ENCODE measurements around the gene CLHC1. TPM values are rescaled to one million over a fixed set of nuclear protein-coding genes. Genes with fewer than 3 reads are reported as not detected.
"Not testable (repeated sequence)": the region's sequence is repeated elsewhere in the genome, so short reads cannot be mapped to it uniquely, and the experiment has no call there.

Gene CLHC1
- total RNA-seq (2014; rRNA removed) = 2.4 and 3.0 TPM in 2 replicates
- polyA plus RNA-seq (2012) = 1.8 TPM

DNA sequence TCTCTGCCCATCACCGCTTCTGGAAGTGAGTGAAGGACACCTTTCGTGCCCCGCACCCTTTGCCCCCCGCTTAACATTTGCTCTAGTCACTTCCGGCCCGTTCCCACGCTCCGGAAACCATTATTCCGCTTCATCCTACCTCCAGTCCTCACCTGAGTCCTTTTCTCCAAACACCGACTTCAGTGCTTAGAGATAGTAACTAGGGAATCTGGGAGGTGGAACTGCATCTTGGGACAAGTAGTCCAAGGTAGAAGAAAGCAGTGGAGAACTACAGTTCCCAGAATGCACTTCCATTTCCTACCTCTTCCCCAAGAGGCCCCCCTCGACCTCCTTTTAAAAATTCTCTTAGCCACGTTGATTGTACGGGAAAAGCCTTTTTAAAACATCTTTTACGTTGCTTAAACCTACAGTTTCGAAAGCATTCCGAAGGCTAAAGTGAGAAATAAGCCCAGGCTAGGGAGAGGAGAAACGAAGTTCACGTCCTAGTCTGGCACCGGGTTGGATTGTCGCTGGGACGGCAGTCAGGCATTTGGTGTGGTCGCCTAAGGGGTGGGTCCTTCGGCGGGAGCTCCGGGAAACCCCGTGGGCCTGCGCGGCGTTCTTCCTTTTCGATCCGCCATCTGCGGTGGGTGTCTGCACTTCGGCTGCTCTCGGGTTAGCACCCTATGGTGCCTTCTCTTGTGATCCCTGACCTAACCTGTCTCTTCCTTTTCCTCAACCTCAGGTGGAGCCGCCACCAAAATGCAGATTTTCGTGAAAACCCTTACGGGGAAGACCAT lies at the start of gene CLHC1, which contains the start of gene RPS27A:
CLHC1 (minus strand) TSS at position 210 of the 779 bp plus-strand sequence. CDS start 9,882 bp downstream, outside the sequence.
RPS27A (plus strand) TSS at position 605 of the 779 bp plus-strand sequence; CDS start at position 742, 137 bp downstream.
- DNase-seq (ENCODE audit: low read depth) = peak; percentile 93

GRCh38 chr2:55280851-55281546 lies 48.9 kb upstream of the CLHC1 start:
- not testable (repeated sequence) for DNase-seq (ENCODE audit: low read depth)

- not testable (repeated sequence) for DNase-seq (ENCODE audit: low read depth)
Observed at GRCh38 chr2:55279859-55280424, 47.8 kb upstream of the CLHC1 start.

DNA sequence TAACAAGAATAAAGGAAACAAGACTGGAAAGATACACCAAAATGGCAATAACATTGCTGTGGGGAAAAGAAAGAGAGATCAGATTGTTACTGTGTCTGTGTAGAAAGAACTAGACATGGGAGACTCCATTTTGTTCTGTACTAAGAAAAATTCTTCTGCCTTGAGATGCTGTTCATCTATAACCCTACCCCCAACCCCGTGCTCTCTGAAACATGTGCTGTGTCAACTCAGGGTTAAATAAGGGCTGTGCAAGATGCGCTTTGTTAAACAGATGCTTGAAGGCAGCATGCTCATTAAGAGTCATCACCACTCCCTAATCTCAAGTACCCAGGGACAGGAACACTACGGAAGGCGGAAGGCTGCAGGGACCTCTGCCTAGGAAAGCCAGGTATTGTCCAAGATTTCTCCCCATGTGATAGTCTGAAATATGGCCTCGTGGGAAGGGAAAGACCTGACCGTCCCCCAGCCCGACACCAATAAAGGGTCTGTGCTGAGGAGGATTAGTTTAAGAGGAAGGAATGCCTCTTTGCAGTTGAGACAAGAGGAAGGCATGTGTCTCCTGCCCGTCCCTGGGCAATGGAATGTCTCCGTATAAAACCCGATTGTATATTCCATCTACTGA lies 47.2 kb upstream of the CLHC1 start:
- not testable (repeated sequence) for DNase-seq (ENCODE audit: low read depth)

GRCh38 chr2:55277310-55277709 lies 45.2 kb upstream of the CLHC1 start:
- no peak for DNase-seq (ENCODE audit: low read depth)

GRCh38 chr2:55274346-55274745 lies 42.3 kb upstream of the CLHC1 start:
- not testable (repeated sequence) for DNase-seq (ENCODE audit: low read depth)

- peak; percentile 18 for DNase-seq (ENCODE audit: low read depth)
Observed at GRCh38 chr2:55269645-55269990, 37.5 kb upstream of the CLHC1 start.

DNA sequence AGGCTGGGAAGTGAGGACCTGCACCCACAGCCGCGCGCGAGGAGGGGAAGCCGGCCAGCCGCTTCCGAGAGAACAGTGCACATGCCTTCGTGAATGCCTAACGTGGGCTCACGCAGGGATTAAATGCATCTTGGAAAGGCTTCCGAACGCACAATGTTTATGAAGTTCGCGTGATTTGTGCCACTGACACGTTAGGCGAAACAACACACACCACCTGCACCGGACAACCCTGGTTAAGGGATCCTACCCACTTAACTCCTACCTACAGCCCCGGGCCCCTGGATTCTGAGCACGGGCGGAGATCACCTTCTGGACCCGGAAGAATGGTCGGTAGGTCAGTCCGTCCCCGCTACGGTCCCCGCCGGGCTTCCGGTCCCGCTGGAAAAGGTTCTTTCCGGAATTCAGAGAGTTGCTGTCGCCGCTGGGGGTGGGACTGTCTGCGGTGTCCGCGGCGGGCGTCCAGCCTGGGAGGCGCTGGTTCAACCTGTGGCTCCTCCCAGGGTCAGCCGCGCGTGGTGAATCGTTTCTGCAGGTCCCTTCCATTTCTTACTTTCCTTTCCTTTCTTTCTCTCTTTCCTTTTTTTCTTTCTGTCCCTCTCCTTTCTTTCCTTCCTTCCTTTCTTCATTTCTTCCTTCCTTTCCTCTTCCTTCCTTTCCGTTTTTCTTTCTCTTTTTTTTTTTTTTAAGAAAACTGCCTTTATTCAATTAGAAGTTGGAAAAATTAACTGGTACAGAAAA lies 37.0 kb upstream of the CLHC1 start, which contains the start of gene MTIF2:
MTIF2 (minus strand) TSS at position 325 of the 738 bp plus-strand sequence. CDS start 5,373 bp downstream, outside the sequence.
- peak; percentile 92 for DNase-seq (ENCODE audit: low read depth)

DNA sequence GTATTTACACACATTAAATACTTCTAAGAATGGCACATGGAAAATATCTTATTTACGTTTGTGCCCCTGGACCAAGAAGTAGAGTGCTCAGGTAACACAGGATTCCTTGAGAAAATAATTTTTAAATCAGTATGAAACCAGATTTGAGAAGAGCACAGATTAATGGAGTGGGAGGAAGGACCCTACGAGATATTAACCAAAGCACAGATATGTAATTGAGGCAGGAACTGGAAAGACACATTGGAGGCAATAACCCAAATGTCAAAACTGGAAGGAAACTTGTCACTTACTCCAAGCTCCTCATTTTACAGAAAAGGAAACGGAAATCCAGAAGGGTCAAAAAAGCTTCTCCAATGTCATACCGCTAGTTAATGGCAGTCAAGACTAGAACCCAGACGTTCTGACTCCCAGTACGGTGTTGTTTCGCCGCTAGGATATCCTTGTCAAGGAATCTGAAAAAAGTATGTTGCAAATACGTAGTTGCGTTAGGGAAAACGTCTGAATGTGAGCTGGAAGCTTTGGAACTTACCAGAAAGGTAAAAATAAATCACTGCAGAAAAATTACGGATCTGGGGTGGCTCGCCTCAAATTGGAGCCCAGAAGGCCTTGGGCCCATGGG lies 36.3 kb upstream of the CLHC1 start:
- DNase-seq (ENCODE audit: low read depth) = no peak

DNA sequence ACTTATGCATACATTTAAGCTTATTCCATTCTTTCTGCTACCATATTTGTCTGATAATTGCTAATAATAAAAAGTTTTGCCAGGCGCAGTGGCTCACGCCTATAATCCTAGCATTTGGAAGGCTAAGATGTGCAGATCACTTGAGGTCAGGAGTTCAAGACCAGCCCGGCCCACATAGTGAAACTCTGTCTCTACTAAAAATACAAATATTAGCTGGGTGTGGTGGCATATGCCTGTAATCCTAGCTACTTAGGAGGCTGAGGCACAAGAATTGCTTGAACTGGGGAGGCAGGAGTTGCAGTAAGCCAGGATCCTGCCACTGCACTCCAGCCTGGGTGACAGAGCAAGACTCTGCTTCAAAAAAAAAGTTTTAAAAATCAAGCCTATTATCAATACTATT lies 27.5 kb upstream of the CLHC1 start:
- not testable (repeated sequence) for DNase-seq (ENCODE audit: low read depth)

DNA sequence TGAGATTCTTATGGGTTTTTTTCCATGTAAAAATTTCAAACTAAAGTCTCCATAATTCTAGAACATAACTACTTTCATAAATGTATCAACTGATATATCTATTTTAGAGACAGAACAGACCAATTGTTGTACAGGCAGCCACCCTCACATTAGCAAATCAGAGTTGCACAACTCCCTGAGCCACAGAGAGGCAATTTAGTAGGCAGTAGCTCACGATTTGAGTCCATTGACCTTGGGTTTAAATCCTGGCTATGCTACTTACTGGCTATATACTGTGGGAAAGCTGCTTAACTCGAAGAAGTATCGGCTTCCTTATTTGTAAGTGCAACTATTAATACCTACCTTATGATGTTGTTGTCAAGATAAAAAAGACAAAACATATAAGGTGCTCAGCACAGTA lies 20.7 kb upstream of the CLHC1 start:
- DNase-seq (ENCODE audit: low read depth) = no peak

GRCh38 chr2:55247025-55247424 lies 14.9 kb upstream of the CLHC1 start:
- DNase-seq (ENCODE audit: low read depth) = no peak

DNA sequence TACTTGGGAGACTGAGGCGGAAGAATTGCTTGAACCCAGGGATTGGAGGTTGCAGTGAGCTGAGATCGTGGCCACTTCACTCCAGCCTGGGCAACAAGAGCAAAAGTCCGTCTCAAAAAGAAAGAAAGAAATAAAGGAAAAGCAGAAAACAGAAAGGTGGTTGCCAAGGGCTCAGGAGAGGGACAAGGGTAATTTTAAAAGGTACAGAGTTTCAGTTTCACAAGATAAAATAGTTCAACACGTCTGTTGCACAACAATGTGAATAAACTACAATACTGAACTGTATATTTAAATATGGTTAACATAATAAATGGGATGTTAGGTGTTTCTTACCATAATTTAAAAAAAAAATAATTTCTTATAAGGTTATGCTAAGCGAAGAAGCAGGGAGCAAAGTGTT lies 13.3 kb upstream of the CLHC1 start:
- no peak for DNase-seq (ENCODE audit: low read depth)

GRCh38 chr2:55242617-55243016 lies 10.5 kb upstream of the CLHC1 start:
- no peak for DNase-seq (ENCODE audit: low read depth)

- DNase-seq (ENCODE audit: low read depth) = not testable (repeated sequence)
Observed at GRCh38 chr2:55241582-55241981, 9.5 kb upstream of the CLHC1 start.

GRCh38 chr2:55239656-55240222 lies 7.6 kb upstream of the CLHC1 start:
- no peak for DNase-seq (ENCODE audit: low read depth)

DNA sequence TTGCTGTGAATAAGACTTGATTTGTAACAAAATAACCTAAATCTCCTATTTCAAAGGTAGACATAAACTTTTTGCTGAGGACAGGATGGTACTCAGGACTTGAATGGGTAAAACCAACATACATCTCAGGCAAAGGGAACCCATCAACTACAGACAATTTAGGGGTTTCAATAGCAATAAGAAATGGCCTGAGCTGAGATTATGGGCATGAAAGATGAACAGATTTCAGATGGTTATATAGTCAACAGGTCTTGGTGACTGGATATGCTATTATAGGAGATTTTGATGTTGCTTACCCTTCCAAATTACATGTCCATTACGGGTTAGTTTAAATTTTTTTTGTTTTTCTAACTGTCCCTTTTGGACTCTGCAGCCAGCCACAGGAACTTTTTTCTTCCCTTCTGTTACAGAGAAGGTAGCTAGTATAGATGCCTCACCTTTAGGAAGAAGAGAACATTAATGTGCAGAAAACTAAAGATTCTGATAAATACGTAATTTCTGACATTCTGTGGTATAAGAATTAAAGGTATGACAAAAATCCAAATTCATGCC lies 5.0 kb upstream of the CLHC1 start:
- DNase-seq (ENCODE audit: low read depth) = no peak

- no peak for DNase-seq (ENCODE audit: low read depth)
Observed at GRCh38 chr2:55235724-55236538, 3.8 kb upstream of the CLHC1 start.

GRCh38 chr2:55233658-55233940 lies 1.5 kb upstream of the CLHC1 start:
- no peak for DNase-seq (ENCODE audit: low read depth)
